ENCODE results near the gene FCAMR. TPM values are rescaled to one million over a fixed set of nuclear protein-coding genes. Genes with fewer than 3 reads are reported as not detected.

FCAMR gene
- total RNA-seq, 1 donor from 2014 or later, result not detected

- TF ChIP-seq CTCF (IDR thresholded peaks at IDR 0.05; ENCODE audit: insufficient read depth, low read length, severe bottlenecking), result no peak
- H3K36me3 ChIP-seq (ENCODE audit: control insufficient read depth, insufficient read depth, low read length), result peaks cover 1% of the 10 kb centered on the region
- peak; percentile 72 for DNase-seq (ENCODE audit: low read depth)
- FAIRE-seq, result no peak
- peak overlapping the region; percentile 42 for H3K4me3 ChIP-seq (ENCODE audit: low read depth, low read length)
- H3K27me3 ChIP-seq (ENCODE audit: control insufficient read depth, insufficient read depth, low read length), result no peaks in the 10 kb centered on the region
Observed at GRCh38 chr1:206909161-206909882, 60.9 kb downstream of the FCAMR start.

- no peak for DNase-seq (ENCODE audit: low read depth)
- Histone ChIP-seq H3K4me3 (ENCODE audit: low read depth, low read length) (no peak overlapping the region), H3K36me3 (ENCODE audit: control insufficient read depth, insufficient read depth, low read length) (peaks cover 1% of the 10 kb centered on the region), H3K27me3 (ENCODE audit: control insufficient read depth, insufficient read depth, low read length) (no peaks in the 10 kb centered on the region)
- FAIRE-seq, result no peak
- no peak for TF ChIP-seq CTCF (IDR thresholded peaks at IDR 0.05; ENCODE audit: insufficient read depth, low read length, severe bottlenecking)
Observed at GRCh38 chr1:206908038-206908437, 62.2 kb downstream of the FCAMR start.

Other genes with a start within 250 kb of the FCAMR start
- 0.13 TPM in 1 of 2 replicates, not detected in the other for gene IL19, start 199.7 kb downstream of the FCAMR start, total RNA-seq
- not detected in 2 replicates for gene IL10, start 198.0 kb downstream of the FCAMR start, total RNA-seq
- gene IL20, start 104.8 kb downstream of the FCAMR start, total RNA-seq, result 0.53 TPM in 1 of 2 replicates, not detected in the other
- 0.13 and 0.26 TPM in 2 replicates for gene IL24, start 73.0 kb downstream of the FCAMR start, total RNA-seq
- 0.38 TPM in 1 of 2 replicates, not detected in the other for gene FCMR, start 48.5 kb downstream of the FCAMR start, total RNA-seq
- gene PIGR, start 24.0 kb downstream of the FCAMR start, total RNA-seq, result under 0.01 and 0.51 TPM in 2 replicates
- 20.0 and 29.6 TPM in 2 replicates for gene C1orf116, start 62.3 kb upstream of the FCAMR start, total RNA-seq
- gene YOD1, start 80.7 kb upstream of the FCAMR start, total RNA-seq, result 12.8 and 15.3 TPM in 2 replicates
- gene PFKFB2, start 82.8 kb upstream of the FCAMR start, total RNA-seq, result 36.9 and 63.2 TPM in 2 replicates
- not detected in 2 replicates for gene C4BPB, start 118.4 kb upstream of the FCAMR start, total RNA-seq
- not detected in 2 replicates for gene C4BPA, start 133.8 kb upstream of the FCAMR start, total RNA-seq

Measured in bronchial epithelial cell (primary cell).